ENCODE measurements around the gene GRAMD1B.

The GRAMD1B gene

DNA sequence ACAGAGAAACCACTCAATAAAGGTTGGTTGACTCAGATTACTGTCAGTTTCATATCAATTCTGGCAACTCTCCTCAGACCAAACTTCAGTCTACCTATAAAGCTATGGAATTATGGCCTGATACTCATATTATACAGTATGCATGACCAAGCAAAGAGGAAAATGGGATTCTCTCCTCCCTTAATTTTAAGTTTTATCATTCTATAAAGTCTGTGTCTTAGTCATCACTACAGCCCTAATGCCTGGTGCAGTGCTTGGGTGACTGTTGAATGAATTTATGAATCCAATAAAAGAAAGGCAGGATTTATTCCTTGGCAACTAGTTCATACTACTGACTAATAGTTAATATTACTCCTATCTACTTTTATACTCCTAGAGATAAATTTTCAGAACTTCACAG is 37.6 kb upstream of the GRAMD1B start:
- Histone ChIP-seq H3K79me2 (ENCODE audit: insufficient read depth, low read length) (no peaks in the 10 kb centered on the region), H3K4me3 (ENCODE audit: low read depth in 1 of 2, low read length in 2 of 2) (no peak overlapping the region), H3K4me1 (ENCODE audit: insufficient read depth, low read length) (no peaks in the 10 kb centered on the region), H3K27me3 (ENCODE audit: insufficient read depth, low read length, poor library complexity) (peaks cover 13% of the 10 kb centered on the region), H3K27ac (ENCODE audit: low read length) (no peak overlapping the region), H4K20me1 (ENCODE audit: insufficient read depth, low read length) (no peaks in the 10 kb centered on the region), H3K9me3 (ENCODE audit: insufficient read depth, low read length, severe bottlenecking) (no peaks in the 10 kb centered on the region), H3K4me2 (ENCODE audit: insufficient read depth, low read length) (no peak overlapping the region), H2AFZ (ENCODE audit: low read depth, low read length) (no peak overlapping the region), H3K36me3 (ENCODE audit: insufficient read depth, low read length) (no peaks in the 10 kb centered on the region), H3K9ac (ENCODE audit: low read depth, low read length) (no peak overlapping the region)
- DNase-seq (no peak), ATAC-seq (ENCODE audit: insufficient read depth, low read depth) (no peak)
- TF ChIP-seq, protein P1, sequence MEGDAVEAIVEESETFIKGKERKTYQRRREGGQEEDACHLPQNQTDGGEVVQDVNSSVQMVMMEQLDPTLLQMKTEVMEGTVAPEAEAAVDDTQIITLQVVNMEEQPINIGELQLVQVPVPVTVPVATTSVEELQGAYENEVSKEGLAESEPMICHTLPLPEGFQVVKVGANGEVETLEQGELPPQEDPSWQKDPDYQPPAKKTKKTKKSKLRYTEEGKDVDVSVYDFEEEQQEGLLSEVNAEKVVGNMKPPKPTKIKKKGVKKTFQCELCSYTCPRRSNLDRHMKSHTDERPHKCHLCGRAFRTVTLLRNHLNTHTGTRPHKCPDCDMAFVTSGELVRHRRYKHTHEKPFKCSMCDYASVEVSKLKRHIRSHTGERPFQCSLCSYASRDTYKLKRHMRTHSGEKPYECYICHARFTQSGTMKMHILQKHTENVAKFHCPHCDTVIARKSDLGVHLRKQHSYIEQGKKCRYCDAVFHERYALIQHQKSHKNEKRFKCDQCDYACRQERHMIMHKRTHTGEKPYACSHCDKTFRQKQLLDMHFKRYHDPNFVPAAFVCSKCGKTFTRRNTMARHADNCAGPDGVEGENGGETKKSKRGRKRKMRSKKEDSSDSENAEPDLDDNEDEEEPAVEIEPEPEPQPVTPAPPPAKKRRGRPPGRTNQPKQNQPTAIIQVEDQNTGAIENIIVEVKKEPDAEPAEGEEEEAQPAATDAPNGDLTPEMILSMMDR (IDR thresholded peaks at IDR 0.05; ENCODE audit: borderline replicate concordance, extremely low read depth, low read length, poor library complexity, severe bottlenecking), result no peak
- no peak for TF ChIP-seq EZH2 (IDR thresholded peaks at IDR 0.05; ENCODE audit: borderline replicate concordance, low read depth, low read length, severe bottlenecking)

DNA sequence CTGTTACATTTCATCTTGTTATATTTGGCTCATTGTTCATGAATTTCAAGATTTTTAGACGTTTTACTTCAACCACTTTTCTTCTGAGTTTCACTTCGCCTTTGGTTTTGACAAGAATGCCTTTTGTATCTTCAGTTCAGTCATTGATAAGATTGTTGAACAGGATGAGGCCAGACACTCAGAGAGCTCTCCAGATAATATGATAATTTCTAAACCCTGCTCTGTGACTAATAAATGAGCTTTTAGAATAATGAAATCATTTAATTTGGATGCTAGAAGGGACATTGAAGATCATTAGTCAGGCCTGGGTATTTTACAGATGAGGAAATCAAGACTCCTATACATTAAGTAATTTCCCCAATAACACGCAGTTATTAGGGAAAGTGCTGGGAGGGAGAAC is 37.2 kb upstream of the GRAMD1B start:
- no peaks in the 10 kb centered on the region for H3K4me1 ChIP-seq (ENCODE audit: insufficient read depth, low read length)
- DNase-seq (no peak), ATAC-seq (ENCODE audit: insufficient read depth, low read depth) (no peak)
- no peak overlapping the region for H3K27ac ChIP-seq (ENCODE audit: low read length)
- no peak overlapping the region for H3K4me2 ChIP-seq (ENCODE audit: insufficient read depth, low read length)
- no peaks in the 10 kb centered on the region for H3K79me2 ChIP-seq (ENCODE audit: insufficient read depth, low read length)
- no peak overlapping the region for H2AFZ ChIP-seq (ENCODE audit: low read depth, low read length)
- no peak overlapping the region for H3K4me3 ChIP-seq (ENCODE audit: low read depth in 1 of 2, low read length in 2 of 2)
- H3K9me3 ChIP-seq (ENCODE audit: insufficient read depth, low read length, severe bottlenecking), result no peaks in the 10 kb centered on the region
- no peak overlapping the region for H3K9ac ChIP-seq (ENCODE audit: low read depth, low read length)
- H3K36me3 ChIP-seq (ENCODE audit: insufficient read depth, low read length), result no peaks in the 10 kb centered on the region
- TF ChIP-seq EZH2 (IDR thresholded peaks at IDR 0.05; ENCODE audit: borderline replicate concordance, low read depth, low read length, severe bottlenecking), result no peak
- TF ChIP-seq, protein P1 (IDR thresholded peaks at IDR 0.05; ENCODE audit: borderline replicate concordance, extremely low read depth, low read length, poor library complexity, severe bottlenecking), result no peak
- peaks cover 13% of the 10 kb centered on the region for H3K27me3 ChIP-seq (ENCODE audit: insufficient read depth, low read length, poor library complexity)
- no peaks in the 10 kb centered on the region for H4K20me1 ChIP-seq (ENCODE audit: insufficient read depth, low read length)

DNA sequence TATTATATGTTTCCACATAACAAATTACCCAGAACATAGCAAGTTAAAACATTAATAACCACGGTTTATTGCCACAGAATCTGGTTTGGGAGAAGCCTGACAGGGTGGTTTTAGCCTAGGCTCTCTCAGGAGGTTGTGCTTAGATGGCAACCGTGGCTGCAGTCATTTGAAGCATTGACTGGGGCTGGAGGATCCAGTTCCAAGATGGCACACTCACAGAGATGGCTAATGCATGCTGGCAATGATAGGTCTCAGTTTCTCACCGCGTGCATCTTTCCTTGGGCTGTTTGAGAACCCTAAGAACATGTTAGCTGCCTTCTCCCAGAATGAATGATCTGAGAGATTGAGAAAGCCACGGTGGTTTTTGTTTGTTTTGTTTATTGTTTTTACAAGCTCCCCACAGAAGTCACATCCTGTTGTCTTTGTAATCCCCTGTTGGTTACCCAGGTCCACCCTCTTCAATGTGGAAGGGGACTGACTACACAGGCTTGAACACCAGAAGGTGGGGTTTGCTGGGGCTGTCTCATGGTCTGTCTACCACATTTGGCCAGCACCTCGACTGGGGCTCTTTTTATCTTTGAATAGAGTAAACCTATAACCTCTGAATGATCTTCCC is 36.6 kb upstream of the GRAMD1B start:
- Histone ChIP-seq H3K4me2 (ENCODE audit: insufficient read depth, low read length) (no peak overlapping the region), H3K4me3 (ENCODE audit: low read depth in 1 of 2, low read length in 2 of 2) (no peak overlapping the region), H3K27ac (ENCODE audit: low read length) (no peak overlapping the region), H3K4me1 (ENCODE audit: insufficient read depth, low read length) (no peaks in the 10 kb centered on the region), H4K20me1 (ENCODE audit: insufficient read depth, low read length) (no peaks in the 10 kb centered on the region), H3K9me3 (ENCODE audit: insufficient read depth, low read length, severe bottlenecking) (no peaks in the 10 kb centered on the region), H3K9ac (ENCODE audit: low read depth, low read length) (no peak overlapping the region), H2AFZ (ENCODE audit: low read depth, low read length) (no peak overlapping the region), H3K27me3 (ENCODE audit: insufficient read depth, low read length, poor library complexity) (peaks cover 13% of the 10 kb centered on the region), H3K79me2 (ENCODE audit: insufficient read depth, low read length) (no peaks in the 10 kb centered on the region), H3K36me3 (ENCODE audit: insufficient read depth, low read length) (no peaks in the 10 kb centered on the region)
- ATAC-seq (ENCODE audit: insufficient read depth, low read depth) (no peak), DNase-seq (no peak)
- no peak for TF ChIP-seq EZH2 (IDR thresholded peaks at IDR 0.05; ENCODE audit: borderline replicate concordance, low read depth, low read length, severe bottlenecking)
- TF ChIP-seq, protein P1 (IDR thresholded peaks at IDR 0.05; ENCODE audit: borderline replicate concordance, extremely low read depth, low read length, poor library complexity, severe bottlenecking), result no peak
